SU-DHL-6 (cell line): ENCODE results near the gene CLTC.

Experiments used
- EZH2phosphoT487 ChIP-seq: fragments of 200-600 bp; sonication (generic), shearing (Covaris generic); conservative IDR thresholded peaks from 2 replicates; pipeline ENCODE4 v1.6.1; 2018; ENCODE audit warnings: mild to moderate bottlenecking, antibody characterized with exemption, low read length, moderate library complexity, mixed read lengths
- TF ChIP-seq, protein P1 (sequence below): fragments of 200-600 bp; sonication (generic); IDR thresholded peaks from one replicate; pipeline ENCODE4 v1.5.1; 2017; ENCODE audit warnings: antibody characterized with exemption, mild to moderate bottlenecking, low read length, moderate library complexity; ENCODE audit not compliant: insufficient read depth, poor library complexity, severe bottlenecking

GRCh38 chr17:59745040-59745439 lies 125.3 kb downstream of the CLTC start:
- TF ChIP-seq, protein P1, sequence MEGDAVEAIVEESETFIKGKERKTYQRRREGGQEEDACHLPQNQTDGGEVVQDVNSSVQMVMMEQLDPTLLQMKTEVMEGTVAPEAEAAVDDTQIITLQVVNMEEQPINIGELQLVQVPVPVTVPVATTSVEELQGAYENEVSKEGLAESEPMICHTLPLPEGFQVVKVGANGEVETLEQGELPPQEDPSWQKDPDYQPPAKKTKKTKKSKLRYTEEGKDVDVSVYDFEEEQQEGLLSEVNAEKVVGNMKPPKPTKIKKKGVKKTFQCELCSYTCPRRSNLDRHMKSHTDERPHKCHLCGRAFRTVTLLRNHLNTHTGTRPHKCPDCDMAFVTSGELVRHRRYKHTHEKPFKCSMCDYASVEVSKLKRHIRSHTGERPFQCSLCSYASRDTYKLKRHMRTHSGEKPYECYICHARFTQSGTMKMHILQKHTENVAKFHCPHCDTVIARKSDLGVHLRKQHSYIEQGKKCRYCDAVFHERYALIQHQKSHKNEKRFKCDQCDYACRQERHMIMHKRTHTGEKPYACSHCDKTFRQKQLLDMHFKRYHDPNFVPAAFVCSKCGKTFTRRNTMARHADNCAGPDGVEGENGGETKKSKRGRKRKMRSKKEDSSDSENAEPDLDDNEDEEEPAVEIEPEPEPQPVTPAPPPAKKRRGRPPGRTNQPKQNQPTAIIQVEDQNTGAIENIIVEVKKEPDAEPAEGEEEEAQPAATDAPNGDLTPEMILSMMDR: no peak
- TF ChIP-seq EZH2phosphoT487: no peak
